GM21381 (cell line): ENCODE measurements around the gene HOXC11.
A peak's percentile ranks its signal among the peaks of the same experiment; 100 is the strongest.

ENCODE experiments used
- ATAC-seq: cut with Tn5 transposase; IDR thresholded peaks from one replicate; pipeline ENCODE4 v1.9.1; 2021; ENCODE audit warnings: mild to moderate bottlenecking, moderate library complexity; ENCODE audit not compliant: unreplicated experiment

HOXC11 gene

GRCh38 chr12:53996240-53997203, 23.6 kb downstream of the HOXC11 start:
- no peak for ATAC-seq

- no peak for ATAC-seq
Observed at GRCh38 chr12:53997204-53998109, 24.5 kb downstream of the HOXC11 start.

GRCh38 chr12:53998110-53998899, 25.4 kb downstream of the HOXC11 start:
- ATAC-seq, result no peak

GRCh38 chr12:53998900-53999236, 25.9 kb downstream of the HOXC11 start:
- no peak for ATAC-seq

- no peak for ATAC-seq
Observed at GRCh38 chr12:53999559-54000115, 26.7 kb downstream of the HOXC11 start.

- no peak for ATAC-seq
Observed at GRCh38 chr12:54000116-54001114, 27.5 kb downstream of the HOXC11 start, which contains the start of gene HOXC9. HOXC9 (plus strand) TSS chr12:54000161; CDS start chr12:54000189, 28 bp downstream.

GRCh38 chr12:54001283-54002187, 28.6 kb downstream of the HOXC11 start:
- no peak for ATAC-seq

GRCh38 chr12:54002278-54002914, 29.5 kb downstream of the HOXC11 start:
- no peak for ATAC-seq

GRCh38 chr12:54002915-54003389, 30.0 kb downstream of the HOXC11 start:
- ATAC-seq, result no peak

GRCh38 chr12:54003625-54004024, 30.7 kb downstream of the HOXC11 start:
- ATAC-seq, result no peak

- no peak for ATAC-seq
Observed at GRCh38 chr12:54004063-54004840, 31.3 kb downstream of the HOXC11 start.

GRCh38 chr12:54004841-54005530, 32.1 kb downstream of the HOXC11 start:
- no peak for ATAC-seq

GRCh38 chr12:54005531-54005852, 32.6 kb downstream of the HOXC11 start:
- no peak for ATAC-seq

- ATAC-seq, result peak; percentile 54
Observed at GRCh38 chr12:54005853-54006558, 33.1 kb downstream of the HOXC11 start.

GRCh38 chr12:54006559-54007220, 33.8 kb downstream of the HOXC11 start:
- ATAC-seq, result no peak
